WTC11 (cell line): Measurements from ENCODE around the gene RAB35.

ENCODE experiments used
- NFYB ChIP-seq: sonication (generic); formaldehyde crosslinking; conservative IDR thresholded peaks from 2 replicates; pipeline ENCODE4 v1.8.0; 2022; ENCODE audit warnings: low read depth, missing genetic modification reagents
- TF ChIP-seq, protein P1 (sequence below): fragments of 200-600 bp; IDR thresholded peaks from 2 replicates; pipeline ENCODE4 v1.8.0; 2022; ENCODE audit warnings: antibody characterized with exemption
- TF ChIP-seq, protein P2 (sequence below): sonication (generic); formaldehyde crosslinking; IDR thresholded peaks from 2 replicates; pipeline ENCODE4 v1.8.0; 2022; ENCODE audit warnings: mild to moderate bottlenecking, missing genetic modification reagents

DNA sequence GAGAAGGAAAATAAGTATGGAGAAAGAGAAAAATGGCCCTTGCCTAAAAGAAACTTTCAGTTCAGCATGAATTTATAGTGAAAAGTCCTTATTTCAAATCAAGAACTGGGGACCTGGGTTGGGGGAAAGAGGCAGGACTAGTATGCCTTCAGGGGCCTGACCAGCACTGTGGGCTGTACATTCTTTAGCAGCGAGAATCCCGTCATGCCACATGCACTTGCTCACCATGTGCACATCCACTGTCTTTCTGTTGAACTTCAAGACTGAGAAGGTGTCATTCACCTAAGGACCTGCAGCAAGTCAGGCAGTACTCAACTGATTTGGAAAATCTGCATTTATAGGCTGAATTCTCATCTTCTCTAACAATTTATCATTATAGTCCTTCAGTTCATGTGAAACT is 50.2 kb downstream of the RAB35 start:
- no peak for TF ChIP-seq NFYB (CRISPR knock-in tag)
- TF ChIP-seq, protein P1, sequence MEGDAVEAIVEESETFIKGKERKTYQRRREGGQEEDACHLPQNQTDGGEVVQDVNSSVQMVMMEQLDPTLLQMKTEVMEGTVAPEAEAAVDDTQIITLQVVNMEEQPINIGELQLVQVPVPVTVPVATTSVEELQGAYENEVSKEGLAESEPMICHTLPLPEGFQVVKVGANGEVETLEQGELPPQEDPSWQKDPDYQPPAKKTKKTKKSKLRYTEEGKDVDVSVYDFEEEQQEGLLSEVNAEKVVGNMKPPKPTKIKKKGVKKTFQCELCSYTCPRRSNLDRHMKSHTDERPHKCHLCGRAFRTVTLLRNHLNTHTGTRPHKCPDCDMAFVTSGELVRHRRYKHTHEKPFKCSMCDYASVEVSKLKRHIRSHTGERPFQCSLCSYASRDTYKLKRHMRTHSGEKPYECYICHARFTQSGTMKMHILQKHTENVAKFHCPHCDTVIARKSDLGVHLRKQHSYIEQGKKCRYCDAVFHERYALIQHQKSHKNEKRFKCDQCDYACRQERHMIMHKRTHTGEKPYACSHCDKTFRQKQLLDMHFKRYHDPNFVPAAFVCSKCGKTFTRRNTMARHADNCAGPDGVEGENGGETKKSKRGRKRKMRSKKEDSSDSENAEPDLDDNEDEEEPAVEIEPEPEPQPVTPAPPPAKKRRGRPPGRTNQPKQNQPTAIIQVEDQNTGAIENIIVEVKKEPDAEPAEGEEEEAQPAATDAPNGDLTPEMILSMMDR: no peak
- TF ChIP-seq, protein P2, sequence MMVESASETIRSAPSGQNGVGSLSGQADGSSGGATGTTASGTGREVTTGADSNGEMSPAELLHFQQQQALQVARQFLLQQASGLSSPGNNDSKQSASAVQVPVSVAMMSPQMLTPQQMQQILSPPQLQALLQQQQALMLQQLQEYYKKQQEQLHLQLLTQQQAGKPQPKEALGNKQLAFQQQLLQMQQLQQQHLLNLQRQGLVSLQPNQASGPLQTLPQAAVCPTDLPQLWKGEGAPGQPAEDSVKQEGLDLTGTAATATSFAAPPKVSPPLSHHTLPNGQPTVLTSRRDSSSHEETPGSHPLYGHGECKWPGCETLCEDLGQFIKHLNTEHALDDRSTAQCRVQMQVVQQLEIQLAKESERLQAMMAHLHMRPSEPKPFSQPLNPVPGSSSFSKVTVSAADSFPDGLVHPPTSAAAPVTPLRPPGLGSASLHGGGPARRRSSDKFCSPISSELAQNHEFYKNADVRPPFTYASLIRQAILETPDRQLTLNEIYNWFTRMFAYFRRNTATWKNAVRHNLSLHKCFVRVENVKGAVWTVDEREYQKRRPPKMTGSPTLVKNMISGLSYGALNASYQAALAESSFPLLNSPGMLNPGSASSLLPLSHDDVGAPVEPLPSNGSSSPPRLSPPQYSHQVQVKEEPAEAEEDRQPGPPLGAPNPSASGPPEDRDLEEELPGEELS: no peak
